Renal cortical epithelial cell (primary cell): Measurements from ENCODE around the gene ARF3. TPM values are rescaled to one million over a fixed set of nuclear protein-coding genes. Genes with fewer than 3 reads are reported as not detected.
"Not testable (repeated sequence)": the region's sequence is repeated elsewhere in the genome, so short reads cannot be mapped to it uniquely, and the experiment has no call there.

Experiments
- DNase-seq: peaks from one replicate; pipeline ENCODE4 v3.0.0-alpha.2; 2011; ENCODE audit warnings: low read depth
- total RNA-seq: library from RNA; depleted of rRNA; stranded (reverse); fragments of >200 nt; gene quantifications from 2 replicates; pipeline ENCODE4 v1.2.3, GENCODE V29; 2014

Gene ARF3
- total RNA-seq, 1 donor from 2014 or later: 95.9 TPM

GRCh38 chr12:48929551-48929950 is 27.7 kb downstream of the ARF3 start:
- no peak for DNase-seq

DNA sequence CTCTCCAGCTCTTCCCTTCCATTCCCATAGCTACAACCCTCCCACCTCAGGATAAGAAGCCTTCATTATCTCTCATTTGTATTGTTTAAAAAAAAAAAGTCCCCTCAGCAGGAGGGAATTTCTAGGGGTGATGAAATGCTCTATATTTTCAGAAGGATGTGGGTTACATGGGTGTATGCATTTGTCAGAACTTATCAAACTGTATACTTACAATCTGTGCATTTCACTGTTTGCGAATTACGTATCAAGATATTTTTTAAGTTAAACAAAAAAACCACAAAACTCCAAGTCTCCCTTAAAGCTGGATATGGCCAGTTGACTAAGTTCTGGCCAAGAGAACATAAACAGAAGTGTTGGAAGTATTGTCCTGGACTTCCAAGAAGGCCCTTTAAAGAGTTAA is 30.0 kb downstream of the ARF3 start:
- DNase-seq: no peak

DNA sequence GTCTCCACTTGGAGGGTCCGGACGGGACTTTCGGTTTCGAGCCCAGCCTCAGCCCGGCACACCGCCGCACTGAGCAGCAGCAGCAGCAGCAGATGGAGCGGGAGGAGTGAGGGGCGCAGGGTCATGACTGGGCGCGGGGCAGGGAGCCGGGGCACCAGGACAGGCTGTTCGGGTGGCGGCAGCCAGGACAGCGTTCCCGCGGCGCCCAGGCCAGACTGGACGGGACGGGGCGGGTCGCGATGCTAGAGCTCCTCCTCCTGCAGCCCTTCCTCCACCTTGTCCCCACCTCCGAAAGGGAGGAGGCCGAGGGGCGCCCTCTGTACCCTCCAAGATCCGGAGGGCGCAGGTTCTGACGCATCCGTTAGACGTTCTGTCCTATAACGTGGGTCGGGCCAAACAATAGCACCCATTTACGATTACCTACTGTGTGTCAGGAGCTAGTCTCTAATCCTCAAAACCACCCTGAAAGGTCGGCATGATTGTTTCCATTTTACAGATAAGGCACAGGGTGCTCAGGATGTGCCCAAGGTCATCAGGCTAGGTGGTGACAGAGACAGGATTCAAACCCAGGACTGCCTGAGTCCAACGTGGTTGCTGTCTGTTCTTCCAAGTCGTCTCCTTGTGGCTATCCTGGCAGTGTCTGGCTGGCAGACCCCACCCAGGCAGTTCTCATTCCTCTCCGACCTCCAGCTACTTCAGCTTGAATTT is 31.8 kb downstream of the ARF3 start, which contains the start of gene FKBP11:
Gene FKBP11, minus strand, starts transcription at position 189 of the 708 bp plus-strand sequence. Its CDS starts 64 bp downstream, at position 125.
- no peak for DNase-seq

GRCh38 chr12:48924617-48925303 is 32.5 kb downstream of the ARF3 start:
- DNase-seq: peak; percentile 25

- DNase-seq: no peak
These were observed 34.2 kb downstream of the ARF3 start for GRCh38 chr12:48923117-48923516.

GRCh38 chr12:48917857-48918537 is 39.3 kb downstream of the ARF3 start:
- no peak for DNase-seq

- DNase-seq: no peak
These were observed 47.1 kb downstream of the ARF3 start for GRCh38 chr12:48910196-48910595.

DNA sequence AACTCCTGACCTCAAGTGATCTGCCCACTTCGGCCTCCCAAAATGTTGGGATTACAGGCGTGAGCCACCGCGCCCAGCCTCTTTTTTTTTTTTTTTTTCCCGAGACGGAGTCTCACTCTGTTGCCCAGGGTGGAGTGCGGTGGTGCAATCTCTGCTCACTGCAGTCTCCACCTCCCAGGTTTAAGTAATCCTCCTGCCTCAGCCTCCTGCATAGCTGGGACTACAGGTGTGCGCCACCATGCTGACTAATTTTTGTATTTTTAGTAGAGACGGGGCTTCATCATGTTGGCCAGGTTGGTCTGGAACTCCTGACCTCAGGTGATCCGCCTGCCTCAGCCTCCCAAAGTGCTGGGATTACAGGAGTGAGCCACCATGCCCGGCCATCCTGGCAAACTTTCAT is 47.6 kb downstream of the ARF3 start:
- not testable (repeated sequence) for DNase-seq

- DNase-seq: peak; percentile 28
These were observed 50.0 kb downstream of the ARF3 start for GRCh38 chr12:48907245-48907644.

- peak; percentile 80 for DNase-seq
These were observed 53.3 kb downstream of the ARF3 start for GRCh38 chr12:48903982-48904411.

DNA sequence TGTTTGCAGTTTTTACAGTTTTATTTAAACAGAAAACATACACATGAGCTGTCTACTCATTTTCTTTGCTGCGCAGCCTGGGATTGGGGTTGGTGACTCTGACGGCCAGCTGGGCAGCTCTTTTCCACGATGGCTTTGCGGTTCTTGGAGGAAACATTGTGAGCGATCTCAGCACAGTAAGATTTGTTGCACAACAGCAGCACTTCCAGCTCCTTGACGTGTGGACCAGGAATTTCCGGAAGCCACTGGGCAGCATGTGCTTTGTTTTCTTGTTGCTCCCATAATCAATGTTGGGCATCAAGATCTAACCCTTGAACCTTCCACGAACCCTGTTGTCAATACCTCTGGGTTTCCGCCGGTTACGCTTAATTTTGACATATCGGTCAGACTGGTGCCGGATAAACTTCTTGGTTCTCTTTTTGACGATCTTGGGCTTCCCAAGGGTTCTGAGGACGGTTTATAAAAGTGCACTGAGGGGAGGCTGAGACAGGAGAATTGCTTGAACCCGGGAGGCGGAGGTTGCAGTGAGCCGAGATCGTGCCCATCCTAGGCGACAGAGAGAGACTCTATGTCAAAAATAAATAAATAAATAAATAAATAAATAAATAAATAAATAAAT is 53.8 kb downstream of the ARF3 start:
- no peak for DNase-seq

- DNase-seq: no peak
These were observed 56.0 kb downstream of the ARF3 start for GRCh38 chr12:48901278-48901677.

DNA sequence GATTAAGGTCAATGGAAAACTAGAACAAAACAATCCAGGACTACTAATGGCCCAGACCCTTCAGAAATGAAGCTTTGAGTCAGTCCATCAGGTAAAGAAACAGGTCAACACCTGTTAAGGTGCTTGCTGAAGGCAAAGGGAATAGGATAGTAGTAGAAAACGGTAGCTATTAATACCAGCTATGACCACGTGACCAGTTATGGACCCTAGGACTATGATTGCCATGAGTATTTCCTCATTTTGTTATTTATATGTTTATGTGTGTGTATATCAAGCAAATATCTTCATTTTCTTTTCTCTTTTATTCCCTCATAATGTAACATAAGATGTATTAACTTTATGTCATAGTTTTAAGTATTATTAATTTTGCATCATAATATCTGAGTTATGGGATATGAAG is 57.6 kb downstream of the ARF3 start:
- no peak for DNase-seq

GRCh38 chr12:48894271-48894670 is 63.0 kb downstream of the ARF3 start:
- DNase-seq: no peak

DNA sequence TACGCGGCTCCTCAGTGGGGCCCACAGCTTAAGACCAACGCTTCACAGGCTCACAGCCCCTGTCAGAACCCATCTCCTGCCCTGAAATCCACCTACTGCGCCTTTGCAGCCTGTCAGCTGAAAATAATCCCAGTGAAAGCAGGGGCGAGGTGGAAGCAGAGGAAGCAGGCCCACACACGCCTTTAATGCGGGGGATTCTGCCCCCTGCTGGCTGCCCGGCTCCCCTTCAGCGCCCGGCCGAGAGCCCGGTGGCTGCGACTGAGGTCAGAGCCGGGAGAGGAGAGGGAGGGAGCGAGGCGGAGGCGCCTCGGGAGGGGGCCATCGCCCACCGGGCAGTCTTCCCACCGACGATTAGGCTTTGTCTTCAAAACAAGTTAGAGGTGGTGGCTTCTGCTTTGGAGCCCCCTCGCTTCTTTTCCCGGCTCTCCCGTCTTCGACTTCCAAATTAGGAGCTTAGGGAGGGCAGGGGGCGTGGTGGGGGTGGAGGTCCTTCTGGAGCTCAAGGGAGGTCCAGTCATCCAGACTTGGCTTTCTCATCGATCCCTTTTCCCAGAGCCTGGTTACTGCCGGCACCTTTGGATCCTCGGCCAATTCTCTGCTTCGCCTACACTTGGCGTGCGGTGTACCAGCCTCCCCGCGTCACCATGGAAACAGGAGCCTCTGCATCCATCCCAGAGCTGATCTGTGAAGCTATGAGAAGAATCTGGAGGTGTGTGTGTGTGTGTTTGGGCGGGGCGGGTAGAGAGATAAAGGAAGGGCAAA is 66.4 kb downstream of the ARF3 start:
- DNase-seq: peak; percentile 33

DNA sequence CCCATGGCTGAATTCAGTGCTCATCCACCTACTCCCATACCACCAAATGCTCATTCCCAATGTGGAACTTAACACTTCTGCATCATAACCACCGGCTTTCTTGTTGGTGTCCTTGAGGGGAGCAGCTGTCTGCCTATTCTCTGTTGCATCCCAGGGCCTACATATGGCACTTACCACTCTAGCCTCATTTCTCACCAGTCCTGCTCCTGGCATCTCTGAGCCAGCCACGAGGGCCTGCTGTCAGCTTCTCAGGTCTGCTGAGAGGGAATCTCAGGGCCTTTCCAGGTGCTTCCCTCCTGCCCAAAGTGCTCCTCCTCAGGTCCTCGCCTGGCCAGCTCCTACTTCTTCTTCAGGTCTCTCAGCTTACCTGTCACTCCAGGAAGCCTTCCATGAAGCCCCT is 67.6 kb downstream of the ARF3 start:
- no peak for DNase-seq

Other genes starting within 250 kb of the ARF3 start
- gene CCNT1, start 240.8 kb downstream of the ARF3 start, total RNA-seq: 22.6 and 36.4 TPM in 2 replicates
- 23.1 and 83.9 TPM in 2 replicates for gene ADCY6, start 168.4 kb downstream of the ARF3 start, total RNA-seq
- 20.7 and 31.1 TPM in 2 replicates for gene CACNB3, start 139.0 kb downstream of the ARF3 start, total RNA-seq
- gene DDX23, start 105.3 kb downstream of the ARF3 start, total RNA-seq: 84.7 and 121 TPM in 2 replicates
- gene RND1, start 91.6 kb downstream of the ARF3 start, total RNA-seq: 0.40 and 17.4 TPM in 2 replicates
- 6.4 and 8.0 TPM in 2 replicates for gene FKBP11, start 32.0 kb downstream of the ARF3 start, total RNA-seq
- 0.35 and 0.60 TPM in 2 replicates for gene WNT10B, start 14.2 kb upstream of the ARF3 start, total RNA-seq
- gene WNT1, start 20.8 kb upstream of the ARF3 start, total RNA-seq: not detected in 2 replicates
- 0.05 TPM in 1 of 2 replicates, not detected in the other for gene DDN, start 41.9 kb upstream of the ARF3 start, total RNA-seq
- 63.0 and 86.1 TPM in 2 replicates for gene PRKAG1, start 61.3 kb upstream of the ARF3 start, total RNA-seq
- 13.0 and 110 TPM in 2 replicates for gene KMT2D, start 103.3 kb upstream of the ARF3 start, total RNA-seq
- gene RHEBL1, start 112.5 kb upstream of the ARF3 start, total RNA-seq: 0.10 and 1.7 TPM in 2 replicates
- 0.05 TPM in 1 of 2 replicates, not detected in the other for gene DHH, start 137.3 kb upstream of the ARF3 start, total RNA-seq
- gene LMBR1L, start 153.4 kb upstream of the ARF3 start, total RNA-seq: 33.3 and 34.3 TPM in 2 replicates
- 420 and 2,146 TPM in 2 replicates for gene TUBA1B, start 173.9 kb upstream of the ARF3 start, total RNA-seq
- 691 and 1,981 TPM in 2 replicates for gene TUBA1A, start 231.6 kb upstream of the ARF3 start, total RNA-seq